ENCODE measurements around the gene PDE7B. TPM values are rescaled to one million over a fixed set of nuclear protein-coding genes. Genes with fewer than 3 reads are reported as not detected.

PDE7B gene
- total and polyA plus RNA-seq, 2 of the 13 experiments (the other 11 are each of a cell fraction or from before 2014, with no cell fraction given): not detected

- in situ Hi-C loops (cut with HindIII; ENCODE audit: extremely low pct_ligation_motif_present, low pct_unique_long_range_greater_than_20kb) (no loop called here), intact Hi-C loops (cut with micrococcal nuclease; ENCODE audit: unreplicated experiment) (no loop called here)
- ChIA-PET CTCF (ENCODE audit: low intra/inter-chr PET ratio, low total read pairs) (no interaction called here), POLR2A (no interaction called here)
- Histone ChIP-seq H3K4me3 (replicated peaks in 1 of 3; ENCODE audit: insufficient read depth in 1 of 3, low read depth in 2 of 3, low read length in 3 of 3) (no peak overlapping the region), H3K4me2 (ENCODE audit: low read depth, low read length) (no peak overlapping the region), H3K9me3 (ENCODE audit: low read length) (no peaks in the 10 kb centered on the region), H3K27me3 (ENCODE audit: control insufficient read depth in 1 of 2, insufficient read depth in 2 of 2, low read length in 2 of 2) (no peaks in the 10 kb centered on the region), H3K79me2 (ENCODE audit: insufficient read depth, low read length) (no peaks in the 10 kb centered on the region), H3K9ac (ENCODE audit: insufficient read depth, low read depth, low read length) (no peak overlapping the region), H3K27ac (ENCODE audit: extremely low read length, insufficient read depth, low read length) (no peak overlapping the region), H3K36me3 (replicated peaks in 1 of 2; ENCODE audit: control insufficient read depth in 1 of 2, insufficient read depth in 2 of 2, low read length in 2 of 2) (no peaks in the 10 kb centered on the region), H2AFZ (ENCODE audit: low read length) (no peak overlapping the region), H4K20me1 (ENCODE audit: insufficient read depth, low read length) (no peaks in the 10 kb centered on the region), H3K4me1 (ENCODE audit: insufficient read depth, low read length) (no peaks in the 10 kb centered on the region)
- no TSS peak for BruUV-seq (replicated peaks)
- FAIRE-seq (no peak), DNase-seq (ENCODE audit: low spot score) (no peak), ATAC-seq (no peak)
- TF ChIP-seq PHF20 (CRISPR knock-in tag; IDR thresholded peaks at IDR 0.05) (no peak), MNT (IDR thresholded peaks at IDR 0.05) (peak; percentile 46; the same call in 1 of the 2 replicates), FOSL2 (CRISPR knock-in tag; IDR thresholded peaks at IDR 0.05) (0 out of 2 replicates have a peak, but pooled peaks have one; percentile 28), PCBP2 (optimal IDR thresholded peaks at IDR 0.05; ENCODE audit: low read depth, low read length, poor library complexity, severe bottlenecking) (no peak), PRPF4 (IDR thresholded peaks at IDR 0.05; ENCODE audit: low read depth, low read length, poor library complexity, severe bottlenecking) (no peak), BHLHE40 (IDR thresholded peaks at IDR 0.05; ENCODE audit: low read length) (no peak), ZNF562 (CRISPR knock-in tag; IDR thresholded peaks at IDR 0.05; ENCODE audit: borderline replicate concordance) (no peak), POLR2G (IDR thresholded peaks at IDR 0.05; ENCODE audit: low read depth, low read length) (no peak)
- 6% methylated on average over 2 of the region's 2 CpGs for WGBS (ENCODE audit: low lambda C conversion rate)
These were observed 217.6 kb downstream of the PDE7B start for GRCh38 chr6:136069119-136069518.

- Histone ChIP-seq H3K79me2 (ENCODE audit: insufficient read depth, low read length) (no peaks in the 10 kb centered on the region), H3K4me1 (ENCODE audit: insufficient read depth, low read length) (no peaks in the 10 kb centered on the region), H2AFZ (ENCODE audit: low read length) (no peak overlapping the region), H3K9me3 (ENCODE audit: low read length) (no peaks in the 10 kb centered on the region), H3K36me3 (replicated peaks in 1 of 2; ENCODE audit: control insufficient read depth in 1 of 2, insufficient read depth in 2 of 2, low read length in 2 of 2) (no peaks in the 10 kb centered on the region), H3K4me3 (replicated peaks in 1 of 3; ENCODE audit: insufficient read depth in 1 of 3, low read depth in 2 of 3, low read length in 3 of 3) (no peak overlapping the region), H3K27ac (ENCODE audit: extremely low read length, insufficient read depth, low read length) (no peak overlapping the region), H4K20me1 (ENCODE audit: insufficient read depth, low read length) (no peaks in the 10 kb centered on the region), H3K27me3 (ENCODE audit: control insufficient read depth in 1 of 2, insufficient read depth in 2 of 2, low read length in 2 of 2) (no peaks in the 10 kb centered on the region), H3K9ac (ENCODE audit: insufficient read depth, low read depth, low read length) (no peak overlapping the region), H3K4me2 (ENCODE audit: low read depth, low read length) (no peak overlapping the region)
- ATAC-seq: no peak
- 30% methylated on average over 5 of the region's 5 CpGs for WGBS (ENCODE audit: low lambda C conversion rate)
- intact Hi-C loops (cut with micrococcal nuclease; ENCODE audit: unreplicated experiment): no loop called here
- ChIA-PET POLR2A (no interaction called here), CTCF (ENCODE audit: low intra/inter-chr PET ratio, low total read pairs) (no interaction called here)
- no peak for DNase-seq (ENCODE audit: low spot score)
- FAIRE-seq: no peak
- BruUV-seq (replicated peaks): no TSS peak
- in situ Hi-C loops (cut with HindIII; ENCODE audit: extremely low pct_ligation_motif_present, low pct_unique_long_range_greater_than_20kb): no loop called here
- TF ChIP-seq AGO2 (optimal IDR thresholded peaks at IDR 0.05; ENCODE audit: low read depth, low read length): no peak
- TF ChIP-seq, protein P1, sequence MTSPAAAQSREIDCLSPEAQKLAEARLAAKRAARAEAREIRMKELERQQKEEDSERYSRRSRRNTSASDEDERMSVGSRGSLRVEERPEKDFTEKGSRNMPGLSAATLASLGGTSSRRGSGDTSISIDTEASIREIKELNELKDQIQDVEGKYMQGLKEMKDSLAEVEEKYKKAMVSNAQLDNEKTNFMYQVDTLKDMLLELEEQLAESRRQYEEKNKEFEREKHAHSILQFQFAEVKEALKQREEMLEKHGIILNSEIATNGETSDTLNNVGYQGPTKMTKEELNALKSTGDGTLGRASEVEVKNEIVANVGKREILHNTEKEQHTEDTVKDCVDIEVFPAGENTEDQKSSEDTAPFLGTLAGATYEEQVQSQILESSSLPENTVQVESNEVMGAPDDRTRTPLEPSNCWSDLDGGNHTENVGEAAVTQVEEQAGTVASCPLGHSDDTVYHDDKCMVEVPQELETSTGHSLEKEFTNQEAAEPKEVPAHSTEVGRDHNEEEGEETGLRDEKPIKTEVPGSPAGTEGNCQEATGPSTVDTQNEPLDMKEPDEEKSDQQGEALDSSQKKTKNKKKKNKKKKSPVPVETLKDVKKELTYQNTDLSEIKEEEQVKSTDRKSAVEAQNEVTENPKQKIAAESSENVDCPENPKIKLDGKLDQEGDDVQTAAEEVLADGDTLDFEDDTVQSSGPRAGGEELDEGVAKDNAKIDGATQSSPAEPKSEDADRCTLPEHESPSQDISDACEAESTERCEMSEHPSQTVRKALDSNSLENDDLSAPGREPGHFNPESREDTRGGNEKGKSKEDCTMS (CRISPR knock-in tag; conservative IDR thresholded peaks at IDR 0.05): no peak
- no peak for TF ChIP-seq ZNF280D (CRISPR knock-in tag; IDR thresholded peaks at IDR 0.05)
- no peak for TF ChIP-seq SUZ12 (IDR thresholded peaks at IDR 0.05; ENCODE audit: low read depth, low read length)
- TF ChIP-seq ZC3H13 (CRISPR knock-in tag; IDR thresholded peaks at IDR 0.05): no peak
These were observed 219.3 kb downstream of the PDE7B start for GRCh38 chr6:136070815-136071214.
